ENCODE measurements around the gene SLC10A3.

SLC10A3 gene

GRCh38 chrX:154458954-154459778 lies 31.3 kb downstream of the SLC10A3 start:
- Histone ChIP-seq H3K4me2 (ENCODE audit: low read length) (peak overlapping the region; percentile 69), H3K79me2 (ENCODE audit: insufficient read depth, low read length) (no peaks in the 10 kb centered on the region), H3K27me3 (ENCODE audit: insufficient read depth, low read length) (no peaks in the 10 kb centered on the region), H3K9me2 (ENCODE audit: low read depth, low read length) (no peaks in the 10 kb centered on the region), H3K9ac (ENCODE audit: low read length) (peak overlapping the region; percentile 61), H3K36me3 (ENCODE audit: insufficient read depth, low read length) (no peaks in the 10 kb centered on the region; the same call in 1 of the 2 replicates), H4K20me1 (ENCODE audit: insufficient read depth, low read length) (no peaks in the 10 kb centered on the region), H3K4me1 (ENCODE audit: insufficient read depth, low read length, severe bottlenecking) (peaks cover 5% of the 10 kb centered on the region), H3K4me3 (ENCODE audit: low read depth, low read length, poor library complexity, severe bottlenecking) (peak overlapping the region; percentile 65), H3F3A (ENCODE audit: insufficient read depth, low read length) (no peaks in the 10 kb centered on the region), H3K9me3 (ENCODE audit: low read length) (no peaks in the 10 kb centered on the region), H2AFZ (ENCODE audit: low read length) (no peak overlapping the region), H3K27ac (ENCODE audit: low read depth, low read length, poor library complexity, severe bottlenecking) (no peak overlapping the region)
- TF ChIP-seq, protein P1, sequence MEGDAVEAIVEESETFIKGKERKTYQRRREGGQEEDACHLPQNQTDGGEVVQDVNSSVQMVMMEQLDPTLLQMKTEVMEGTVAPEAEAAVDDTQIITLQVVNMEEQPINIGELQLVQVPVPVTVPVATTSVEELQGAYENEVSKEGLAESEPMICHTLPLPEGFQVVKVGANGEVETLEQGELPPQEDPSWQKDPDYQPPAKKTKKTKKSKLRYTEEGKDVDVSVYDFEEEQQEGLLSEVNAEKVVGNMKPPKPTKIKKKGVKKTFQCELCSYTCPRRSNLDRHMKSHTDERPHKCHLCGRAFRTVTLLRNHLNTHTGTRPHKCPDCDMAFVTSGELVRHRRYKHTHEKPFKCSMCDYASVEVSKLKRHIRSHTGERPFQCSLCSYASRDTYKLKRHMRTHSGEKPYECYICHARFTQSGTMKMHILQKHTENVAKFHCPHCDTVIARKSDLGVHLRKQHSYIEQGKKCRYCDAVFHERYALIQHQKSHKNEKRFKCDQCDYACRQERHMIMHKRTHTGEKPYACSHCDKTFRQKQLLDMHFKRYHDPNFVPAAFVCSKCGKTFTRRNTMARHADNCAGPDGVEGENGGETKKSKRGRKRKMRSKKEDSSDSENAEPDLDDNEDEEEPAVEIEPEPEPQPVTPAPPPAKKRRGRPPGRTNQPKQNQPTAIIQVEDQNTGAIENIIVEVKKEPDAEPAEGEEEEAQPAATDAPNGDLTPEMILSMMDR (IDR thresholded peaks at IDR 0.05; ENCODE audit: low read length), result no peak
- TF ChIP-seq EZH2 (IDR thresholded peaks at IDR 0.05; ENCODE audit: borderline replicate concordance, low read length), result no peak

DNA sequence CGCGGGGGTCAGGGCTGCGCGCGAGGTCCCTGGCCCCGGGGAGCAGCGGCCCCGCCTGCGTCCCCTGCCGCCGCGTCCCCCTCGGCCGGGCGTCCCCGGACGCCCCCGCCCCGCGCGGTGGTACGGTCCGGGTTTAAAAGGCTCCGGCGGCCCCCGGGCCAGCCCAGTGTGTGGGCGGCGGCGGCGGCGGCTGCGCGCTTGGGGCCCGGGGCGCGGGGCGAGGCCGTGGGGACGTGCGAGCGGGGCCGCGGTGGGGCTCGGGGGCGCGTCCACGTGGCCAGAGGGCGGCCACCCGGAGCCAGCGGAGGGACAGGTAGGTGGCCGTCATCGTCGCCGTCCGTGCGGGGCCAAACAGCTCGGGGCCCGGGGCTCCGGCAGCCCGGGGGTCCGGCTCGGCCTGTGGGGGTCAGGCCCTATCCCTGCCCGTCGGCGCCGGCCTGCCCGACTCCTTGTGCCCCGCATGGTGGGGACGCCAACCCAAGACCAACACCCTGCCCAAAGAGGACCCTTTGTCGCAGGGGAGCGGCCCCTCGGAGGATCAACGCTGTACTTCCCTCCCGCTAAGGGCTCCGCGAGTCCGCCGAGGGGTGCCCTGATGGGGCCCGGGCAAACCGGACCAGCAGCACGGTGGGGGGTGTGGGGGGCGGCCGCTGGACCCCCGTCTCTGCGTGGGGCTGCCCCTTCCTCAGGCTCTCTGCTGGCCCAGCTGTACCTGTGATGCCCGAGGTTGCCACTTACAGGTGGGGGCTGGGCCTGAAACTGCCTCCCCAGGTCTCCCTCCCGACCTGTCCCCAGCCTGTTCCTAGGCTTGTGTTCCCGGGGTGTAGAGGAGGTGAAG lies 32.1 kb downstream of the SLC10A3 start, which contains the start of gene PLXNA3:
Gene PLXNA3 (plus strand): TSS at position 166 of the 838 bp plus-strand sequence. CDS start 1,903 bp downstream, outside the sequence.
- Histone ChIP-seq H3K4me3 (ENCODE audit: low read depth, low read length, poor library complexity, severe bottlenecking) (peak within 1 kb of the TSS; percentile 65), H3K79me2 (ENCODE audit: insufficient read depth, low read length) (no peaks in the 10 kb centered on the region), H3K9me2 (ENCODE audit: low read depth, low read length) (no peaks in the 10 kb centered on the region), H3K4me2 (ENCODE audit: low read length) (peak within 1 kb of the TSS; percentile 74), H2AFZ (ENCODE audit: low read length) (no peak within 1 kb of the TSS), H3F3A (ENCODE audit: insufficient read depth, low read length) (no peaks in the 10 kb centered on the region), H3K9me3 (ENCODE audit: low read length) (no peaks in the 10 kb centered on the region), H3K36me3 (ENCODE audit: insufficient read depth, low read length) (no peaks in the 10 kb centered on the region; the same call in 1 of the 2 replicates), H3K27ac (ENCODE audit: low read depth, low read length, poor library complexity, severe bottlenecking) (no peak within 1 kb of the TSS), H3K9ac (ENCODE audit: low read length) (peak within 1 kb of the TSS; percentile 61), H4K20me1 (ENCODE audit: insufficient read depth, low read length) (no peaks in the 10 kb centered on the region), H3K4me1 (ENCODE audit: insufficient read depth, low read length, severe bottlenecking) (peaks cover 5% of the 10 kb centered on the region), H3K27me3 (ENCODE audit: insufficient read depth, low read length) (no peaks in the 10 kb centered on the region)
- no peak for TF ChIP-seq EZH2 (IDR thresholded peaks at IDR 0.05; ENCODE audit: borderline replicate concordance, low read length)
- TF ChIP-seq, protein P1 (IDR thresholded peaks at IDR 0.05; ENCODE audit: low read length), result no peak

DNA sequence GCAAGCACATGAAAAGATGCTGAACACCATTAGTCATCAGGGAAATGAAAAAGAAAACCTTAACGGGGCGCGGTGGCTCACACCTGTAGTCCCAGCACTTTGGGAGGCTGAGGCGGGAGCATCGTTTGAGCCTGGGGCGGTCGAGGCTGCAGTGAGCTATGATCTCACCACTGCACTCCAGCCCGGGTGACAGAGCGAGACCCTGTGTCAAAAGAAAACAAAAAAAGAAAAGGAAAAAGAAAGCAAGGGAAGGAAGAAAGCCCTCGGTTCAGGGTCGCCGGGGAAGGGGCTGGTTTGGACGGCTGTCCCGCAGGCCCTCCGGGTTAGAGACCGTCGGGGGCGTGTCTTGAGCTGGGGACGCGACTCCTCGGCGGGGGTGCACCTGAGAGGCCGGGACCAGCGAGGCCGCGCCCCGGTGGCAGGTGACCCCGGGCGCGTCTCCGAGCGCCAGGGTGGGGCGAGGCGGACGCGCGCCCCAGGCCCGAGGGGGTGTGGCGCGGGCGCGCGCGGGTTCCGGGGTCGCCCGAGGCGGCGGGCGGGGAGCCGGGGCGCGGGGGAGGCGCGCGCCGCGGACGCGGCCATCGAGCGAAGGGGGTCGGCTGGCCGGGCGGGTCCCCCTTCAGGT lies 32.8 kb downstream of the SLC10A3 start:
- no peaks in the 10 kb centered on the region for H3F3A ChIP-seq (ENCODE audit: insufficient read depth, low read length)
- H3K9me2 ChIP-seq (ENCODE audit: low read depth, low read length), result no peaks in the 10 kb centered on the region
- TF ChIP-seq, protein P1 (IDR thresholded peaks at IDR 0.05; ENCODE audit: low read length), result no peak
- no peak for TF ChIP-seq EZH2 (IDR thresholded peaks at IDR 0.05; ENCODE audit: borderline replicate concordance, low read length)
- H3K27ac ChIP-seq (ENCODE audit: low read depth, low read length, poor library complexity, severe bottlenecking), result no peak overlapping the region
- H3K79me2 ChIP-seq (ENCODE audit: insufficient read depth, low read length), result no peaks in the 10 kb centered on the region
- H3K4me2 ChIP-seq (ENCODE audit: low read length), result peak overlapping the region; percentile 74
- H3K4me3 ChIP-seq (ENCODE audit: low read depth, low read length, poor library complexity, severe bottlenecking), result peak overlapping the region; percentile 65
- no peaks in the 10 kb centered on the region; the same call in 1 of the 2 replicates for H3K36me3 ChIP-seq (ENCODE audit: insufficient read depth, low read length)
- no peaks in the 10 kb centered on the region for H4K20me1 ChIP-seq (ENCODE audit: insufficient read depth, low read length)
- H3K9me3 ChIP-seq (ENCODE audit: low read length), result no peaks in the 10 kb centered on the region
- peak overlapping the region; percentile 34; the same call in 1 of the 2 replicates for H3K9ac ChIP-seq (ENCODE audit: low read length)
- H2AFZ ChIP-seq (ENCODE audit: low read length), result no peak overlapping the region
- H3K27me3 ChIP-seq (ENCODE audit: insufficient read depth, low read length), result no peaks in the 10 kb centered on the region
- H3K4me1 ChIP-seq (ENCODE audit: insufficient read depth, low read length, severe bottlenecking), result peaks cover 5% of the 10 kb centered on the region

Measured in OCI-LY1 (cell line).